H1 (cell line): Measurements from ENCODE around the gene SARS2. TPM values are rescaled to one million over a fixed set of nuclear protein-coding genes. Genes with fewer than 3 reads are reported as not detected.

Experiments
- CTCF ChIA-PET: fragments of 300-600 bp; sonication (Branson Sonifier 250); formaldehyde crosslinking; loops from one replicate; lab custom pipeline; 2021; ENCODE audit not compliant: partially characterized antibody; lab: Charles Lee
- POLR2A ChIA-PET: fragments of 300-600 bp; sonication (Branson Sonifier 250); formaldehyde crosslinking; loops from one replicate; lab custom pipeline; 2021; ENCODE audit warnings: inconsistent platforms; ENCODE audit not compliant: partially characterized antibody; lab: Charles Lee
- DNase-seq, 2 experiments: peaks; one replicate each; pipeline versions ENCODE4 v3.0.0 to v3.0.0-alpha.2; 2010 to 2022; ENCODE audit warnings: low spot score in 2 of 2, low read depth in 1 of 2, mixed read lengths in 1 of 2
- FAIRE-seq: peaks from 2 replicates; lab custom pipeline; 2011; peaks lifted over from hg19 to GRCh38; lab: Jason Lieb, UNC
- H2AFZ ChIP-seq: 2 replicates; pipeline ENCODE4 v1.8.1; 2012; ENCODE audit warnings: low read length, inconsistent platforms
- H2AK5ac ChIP-seq: 2 replicates; pipeline ENCODE4 v1.6.1; 2013; ENCODE audit warnings: low read depth, low read length
- H2BK120ac ChIP-seq: replicated peaks from 2 replicates; pipeline ENCODE3; 2013; ENCODE audit warnings: low read depth, low read length, inconsistent platforms
- H2BK12ac ChIP-seq: 2 replicates; pipeline ENCODE4 v1.6.1; 2013; ENCODE audit warnings: low read depth, low read length
- H2BK15ac ChIP-seq: 2 replicates; pipeline ENCODE4 v1.6.1; 2013; ENCODE audit warnings: low read length
- H2BK20ac ChIP-seq: 2 replicates; pipeline ENCODE4 v1.6.1; 2013; ENCODE audit warnings: low read length
- H2BK5ac ChIP-seq: 2 replicates; pipeline ENCODE4 v1.6.1; 2013; ENCODE audit warnings: low read depth, low read length
- H3K14ac ChIP-seq: 2 replicates; pipeline ENCODE4 v1.6.1; 2013; ENCODE audit warnings: inconsistent platforms; ENCODE audit not compliant: insufficient read length
- H3K18ac ChIP-seq: 2 replicates; pipeline ENCODE4 v1.6.1; 2013; ENCODE audit warnings: low read length; ENCODE audit errors: extremely low read depth
- H3K23ac ChIP-seq: 2 replicates; pipeline ENCODE4 v1.6.1; 2013; ENCODE audit warnings: inconsistent platforms; ENCODE audit not compliant: insufficient read length
- H3K23me2 ChIP-seq: 2 replicates; pipeline ENCODE4 v1.6.1; 2013; ENCODE audit warnings: low read depth, low read length
- H3K27ac ChIP-seq: 2 replicates; pipeline ENCODE4 v1.6.1; 2011; ENCODE audit warnings: low read depth, low read length, inconsistent platforms
- H3K27me3 ChIP-seq, 4 experiments: replicated peaks in 1 of 4; 1 replicate in 1 of 4; 2 replicates in 3 of 4; pipeline versions ENCODE4 v1.6.1 to v1.8.1; 2011 to 2013; ENCODE audit warnings: low read length in 3 of 4, mild to moderate bottlenecking in 3 of 4, inconsistent platforms in 2 of 4, mixed read lengths in 2 of 4, moderate library complexity in 1 of 4; ENCODE audit not compliant: control insufficient read depth in 3 of 4, insufficient read depth in 3 of 4; ENCODE audit errors: extremely low read depth in 1 of 4
- H3K36me3 ChIP-seq, 4 experiments: 2 replicates each; pipeline versions ENCODE4 v1.6.1 to v1.8.1; 2011 to 2013; ENCODE audit warnings: mild to moderate bottlenecking in 4 of 4, low read length in 3 of 4, moderate library complexity in 2 of 4, control low read depth in 1 of 4, inconsistent platforms in 1 of 4; ENCODE audit not compliant: insufficient read depth in 4 of 4, control insufficient read depth in 2 of 4
- H3K4ac ChIP-seq: replicated peaks from 2 replicates; pipeline ENCODE3; 2013; ENCODE audit warnings: low read length, low read depth, mixed read lengths, inconsistent platforms; ENCODE audit not compliant: insufficient read length
- H3K4me1 ChIP-seq, 4 experiments: replicated peaks in 1 of 4; 1 replicate in 1 of 4; 2 replicates in 3 of 4; pipeline versions ENCODE4 v1.6.1 to v1.8.1; 2011 to 2013; ENCODE audit warnings: low read length in 3 of 4, inconsistent platforms in 2 of 4, mixed read lengths in 1 of 4; ENCODE audit not compliant: insufficient read depth in 4 of 4, control insufficient read depth in 3 of 4
- H3K4me2 ChIP-seq, 2 experiments: 2 replicates each; pipeline versions ENCODE4 v1.6.1 to v1.8.1; 2011 to 2013; ENCODE audit warnings: low read depth in 2 of 2, low read length in 2 of 2, control low read depth in 1 of 2, inconsistent platforms in 1 of 2, mild to moderate bottlenecking in 1 of 2; ENCODE audit not compliant: insufficient read depth in 1 of 2
- H3K4me3 ChIP-seq, 4 experiments: fragments of 200-600, 300-600 bp in 1 of 4; sonication (generic), shearing (Covaris generic), sonication (Bioruptor Twin) in 1 of 4; 2 replicates each; pipeline versions ENCODE4 v1.5.1 to v1.8.1; 2011 to 2016; ENCODE audit warnings: low read length in 4 of 4, low read depth in 3 of 4, control low read depth in 2 of 4, inconsistent platforms in 2 of 4, mild to moderate bottlenecking in 2 of 4, mixed read lengths in 1 of 4, moderate library complexity in 1 of 4; ENCODE audit not compliant: insufficient read depth in 2 of 4; ENCODE audit errors: extremely low read depth in 1 of 4
- H3K56ac ChIP-seq: replicated peaks from 2 replicates; pipeline ENCODE3; 2013; ENCODE audit warnings: low read depth, mild to moderate bottlenecking, mixed read lengths, low read length, inconsistent platforms; ENCODE audit not compliant: insufficient read length
- H3K79me1 ChIP-seq: 2 replicates; pipeline ENCODE4 v1.6.1; 2013; ENCODE audit warnings: low read depth, low read length, control low read depth
- H3K79me2 ChIP-seq, 2 experiments: 2 replicates each; pipeline versions ENCODE4 v1.6.1 to v1.8.1; 2012 to 2013; ENCODE audit warnings: low read length in 2 of 2, mild to moderate bottlenecking in 2 of 2, inconsistent platforms in 1 of 2; ENCODE audit not compliant: insufficient read depth in 2 of 2, control insufficient read depth in 1 of 2
- H3K9ac ChIP-seq, 4 experiments: replicated peaks in 1 of 4; 1 replicate in 1 of 4; 2 replicates in 3 of 4; pipeline versions ENCODE4 v1.6.1 to v1.8.1; 2011 to 2013; ENCODE audit warnings: low read depth in 3 of 4, low read length in 3 of 4, control low read depth in 2 of 4, mild to moderate bottlenecking in 2 of 4, moderate library complexity in 2 of 4, inconsistent platforms in 1 of 4; ENCODE audit errors: extremely low read depth in 1 of 4
- H3K9me3 ChIP-seq, 2 experiments: 2 replicates each; pipeline versions ENCODE4 v1.6.1 to v1.8.1; 2012 to 2013; ENCODE audit warnings: mild to moderate bottlenecking in 2 of 2, moderate library complexity in 2 of 2, control low read depth in 1 of 2, inconsistent platforms in 1 of 2, low read depth in 1 of 2, low read length in 1 of 2, mixed read lengths in 1 of 2; ENCODE audit not compliant: insufficient read depth in 2 of 2
- H4K20me1 ChIP-seq, 2 experiments: replicated peaks in 1 of 2; 2 replicates each; pipeline versions ENCODE3 to v1.8.1; 2011 to 2013; ENCODE audit warnings: inconsistent platforms in 2 of 2, low read length in 2 of 2, mild to moderate bottlenecking in 1 of 2; ENCODE audit not compliant: insufficient read depth in 2 of 2, control insufficient read depth in 1 of 2
- H4K5ac ChIP-seq: 2 replicates; pipeline ENCODE4 v1.6.1; 2013; ENCODE audit warnings: low read length, low read depth, mixed read lengths, inconsistent platforms; ENCODE audit not compliant: insufficient read length
- H4K8ac ChIP-seq: 2 replicates; pipeline ENCODE4 v1.8.0; 2013; ENCODE audit warnings: mild to moderate bottlenecking, moderate library complexity, low read length, inconsistent platforms; ENCODE audit not compliant: insufficient read depth; ENCODE audit errors: extremely low read depth
- H4K91ac ChIP-seq: replicated peaks from 2 replicates; pipeline ENCODE3; 2013; ENCODE audit warnings: low read length, mixed read lengths, inconsistent platforms; ENCODE audit not compliant: insufficient read length
- ATF3 ChIP-seq: IDR thresholded peaks from 2 replicates; pipeline ENCODE4 v1.6.1; 2011; ENCODE audit warnings: low read depth, mild to moderate bottlenecking, low read length; ENCODE audit not compliant: insufficient read depth
- CBX8 ChIP-seq: fragments of 300-800, 300-1000 bp; sonication (generic); IDR thresholded peaks from 2 replicates; pipeline ENCODE4 v1.7.1; 2016; ENCODE audit warnings: low read depth, low read length, borderline replicate concordance
- CEBPB ChIP-seq: IDR thresholded peaks from 2 replicates; pipeline ENCODE4 v1.6.1; 2012; ENCODE audit warnings: low read depth, low read length
- E2F6 ChIP-seq: IDR thresholded peaks from 2 replicates; pipeline ENCODE4 v1.6.1; 2012; ENCODE audit warnings: inconsistent platforms
- GABPA ChIP-seq: IDR thresholded peaks from 2 replicates; pipeline ENCODE4 v1.6.1; 2011; ENCODE audit warnings: mild to moderate bottlenecking, low read length, moderate library complexity, borderline replicate concordance; ENCODE audit not compliant: insufficient read depth
- GTF2F1 ChIP-seq: IDR thresholded peaks from 2 replicates; pipeline ENCODE4 v1.6.1; 2012; ENCODE audit warnings: low read depth, low read length, improper control_type of control experiment, borderline replicate concordance
- HDAC6 ChIP-seq: IDR thresholded peaks from one replicate; pipeline ENCODE4 v1.7.1; 2012; ENCODE audit warnings: low read depth, mild to moderate bottlenecking, inconsistent platforms, low read length, moderate library complexity
- MAFK ChIP-seq: IDR thresholded peaks from 2 replicates; pipeline ENCODE4 v1.6.1; 2012; ENCODE audit warnings: low read depth, mild to moderate bottlenecking, improper control_type of control experiment, low read length
- POU5F1 ChIP-seq: IDR thresholded peaks from 2 replicates; pipeline ENCODE4 v1.6.1; 2011; ENCODE audit warnings: low read depth, mild to moderate bottlenecking, low read length, moderate library complexity
- RFX5 ChIP-seq: IDR thresholded peaks from 2 replicates; pipeline ENCODE4 v1.6.1; 2011; ENCODE audit warnings: low read depth, low read length, improper control_type of control experiment, borderline replicate concordance
- RNF2 ChIP-seq: fragments of 200-900, 300-1000 bp; sonication (generic); IDR thresholded peaks from 2 replicates; pipeline ENCODE4 v1.7.1; 2016; ENCODE audit warnings: borderline replicate concordance, low read depth, mild to moderate bottlenecking, antibody characterized with exemption, low read length; ENCODE audit not compliant: poor library complexity, severe bottlenecking; ENCODE audit errors: missing control alignments
- TCF12 ChIP-seq: IDR thresholded peaks from 2 replicates; pipeline ENCODE4 v1.6.1; 2011; ENCODE audit warnings: low read depth, mild to moderate bottlenecking, low read length
- YY1 ChIP-seq: IDR thresholded peaks from 2 replicates; pipeline ENCODE4 v1.6.1; 2011; ENCODE audit warnings: low read depth, mild to moderate bottlenecking, low read length
- WGBS, 2 experiments: shearing (Covaris generic) in 1 of 2; methylation state at CpG; one replicate each; pipeline versions ENCODE4 v1.1.6 to v1.1.7; 2013 to 2015; ENCODE audit warnings: low lambda C conversion rate in 2 of 2, mixed read lengths in 2 of 2, inconsistent platforms in 1 of 2, low coverage in 1 of 2, missing lambda C conversion rate in 1 of 2; ENCODE audit not compliant: insufficient replicate concordance in 2 of 2, insufficient coverage in 1 of 2, insufficient read length in 1 of 2; ENCODE audit errors: extremely low coverage in 1 of 2, missing lambda C conversion rate in 1 of 2; 5-methylcytosine and 5-hydroxymethylcytosine counted together
- polyA plus RNA-seq, 7 experiments: library from polyadenylated mRNA; depleted of rRNA in 3 of 7; stranded (reverse) in 5 of 7; unstranded in 2 of 7; fragments of >200 nt in 5 of 7; fragments of 200-250 nt in 2 of 7; gene quantifications; 1 replicate in 5 of 7; 2 replicates in 1 of 7; 4 replicates in 1 of 7; pipeline versions ENCODE4 v1.2.1 to v1.2.3, GENCODE V29; 2011 to 2013; ENCODE audit warnings: missing spikeins in 2 of 7, mixed read lengths in 2 of 7
- total RNA-seq: library from RNA; stranded (reverse); fragmentation: NEBNext Ultra II Directional; extraction: Animal tissue kit (Norgen Biotek cat#: 25700); gene quantifications from 2 replicates; pipeline ENCODE4 v1.2.1, GENCODE V29; 2021

The SARS2 gene
- total and polyA plus RNA-seq, 2 of the 8 experiments (the other 6 are each of a cell fraction or from before 2014, with no cell fraction given): 68.0 to 102 TPM

- peaks cover 0 to 8% (median 3%) of the 10 kb centered on the region in 4 experiments; a peak in 6 of 7 replicates for H3K4me1 ChIP-seq
- POLR2A ChIA-PET: interaction anchor here (0.6 to 6.1 kb wide), 6 partner anchors 8 to 48 kb away, joined by 3 to 35 read pairs (median 7); no protein-coding TSS in a partner anchor
- no peaks in the 10 kb centered on the region for H4K20me1 ChIP-seq
- no peaks in the 10 kb centered on the region for H3K23me2 ChIP-seq
- no peak overlapping the region for H3K9ac ChIP-seq
- H2AK5ac ChIP-seq: no peak overlapping the region
- no peaks in the 10 kb centered on the region for H3K9me3 ChIP-seq
- H3K56ac ChIP-seq: no peak overlapping the region
- H3K4ac ChIP-seq: no peak overlapping the region
- H2BK12ac ChIP-seq: no peak overlapping the region
- H3K79me2 ChIP-seq: no peaks in the 10 kb centered on the region
- FAIRE-seq: no peak
- H2BK120ac ChIP-seq: no peak overlapping the region
- no peak overlapping the region for H3K14ac ChIP-seq
- DNase-seq: no peak
- CTCF ChIA-PET: interaction anchor here (0.6 to 7.0 kb wide), 9 partner anchors 9 to 118 kb away, joined by 3 to 97 read pairs (median 3); no protein-coding TSS in a partner anchor
- no peak overlapping the region for H3K4me3 ChIP-seq
- no peaks in the 10 kb centered on the region for H3K27me3 ChIP-seq
- H3K79me1 ChIP-seq: no peaks in the 10 kb centered on the region
- no peak overlapping the region for H3K27ac ChIP-seq
- no peak overlapping the region for H2BK20ac ChIP-seq
- H2BK5ac ChIP-seq: no peak overlapping the region
- WGBS, 2 experiments: 95% methylated on average over 9 of the region's 11 CpGs; no CpG with 5 or more reads in 1 of the 2 experiments
- no peak overlapping the region for H2BK15ac ChIP-seq
- no peak overlapping the region for H3K18ac ChIP-seq
- no peak overlapping the region for H3K23ac ChIP-seq
- H2AFZ ChIP-seq: no peak overlapping the region
- no peak overlapping the region for H4K91ac ChIP-seq
- H4K8ac ChIP-seq: no peak overlapping the region
- no peak overlapping the region for H3K4me2 ChIP-seq
- no peak overlapping the region for H4K5ac ChIP-seq
- no peaks in the 10 kb centered on the region for H3K36me3 ChIP-seq
- no peak for TF ChIP-seq YY1
- no peak for TF ChIP-seq POU5F1
- TF ChIP-seq E2F6: no peak
- TF ChIP-seq HDAC6: no peak
- no peak for TF ChIP-seq GABPA
- no peak for TF ChIP-seq MAFK
- TF ChIP-seq RNF2: no peak
- TF ChIP-seq ATF3: no peak
- TF ChIP-seq CBX8: no peak
- no peak for TF ChIP-seq RFX5
- no peak for TF ChIP-seq TCF12
- no peak for TF ChIP-seq CEBPB
- TF ChIP-seq GTF2F1: no peak
These were observed 51.2 kb downstream of the SARS2 start for GRCh38 chr19:38879400-38879751.
